Liver (tissue), 9 donors: Measurements from ENCODE around the gene ZNF8. TPM values are rescaled to one million over a fixed set of nuclear protein-coding genes. Genes with fewer than 3 reads are reported as not detected.

Source experiments
- DNase-seq: peaks from one replicate; pipeline ENCODE4 v3.0.0-alpha.2; 2017; ENCODE audit warnings: low spot score
- H3K27ac ChIP-seq, 2 donors: one replicate each; pipeline ENCODE4 v1.7.0; 2013; ENCODE audit warnings: inconsistent platforms in 2 of 2, low read length in 2 of 2, control low read depth in 1 of 2, low read depth in 1 of 2, mild to moderate bottlenecking in 1 of 2
- H3K27me3 ChIP-seq, 4 donors: one replicate each; pipeline versions ENCODE4 v1.6.1 to v1.7.0; 2013; ENCODE audit warnings: low read length in 3 of 4, inconsistent platforms in 1 of 4, mild to moderate bottlenecking in 1 of 4, moderate library complexity in 1 of 4; ENCODE audit not compliant: control insufficient read depth in 4 of 4, insufficient read depth in 4 of 4
- H3K36me3 ChIP-seq, 4 donors: one replicate each; pipeline versions ENCODE4 v1.6.1 to v1.7.0; 2013; ENCODE audit warnings: low read length in 3 of 4, mild to moderate bottlenecking in 3 of 4, low read depth in 1 of 4, moderate library complexity in 1 of 4; ENCODE audit not compliant: control insufficient read depth in 4 of 4, insufficient read depth in 3 of 4
- H3K4me1 ChIP-seq, 4 donors: one replicate each; pipeline versions ENCODE4 v1.6.1 to v1.7.0; 2013; ENCODE audit warnings: low read length in 3 of 4, mild to moderate bottlenecking in 3 of 4, moderate library complexity in 1 of 4; ENCODE audit not compliant: control insufficient read depth in 4 of 4, insufficient read depth in 4 of 4
- H3K4me3 ChIP-seq, 3 donors: one replicate each; pipeline versions ENCODE4 v1.6.1 to v1.7.0; 2013; ENCODE audit warnings: low read length in 3 of 3, control low read depth in 1 of 3, low read depth in 1 of 3, mild to moderate bottlenecking in 1 of 3
- H3K9ac ChIP-seq, 2 donors: one replicate each; pipeline ENCODE4 v1.7.0; 2013; ENCODE audit warnings: low read length in 2 of 2, mild to moderate bottlenecking in 2 of 2, moderate library complexity in 2 of 2, control low read depth in 1 of 2, low read depth in 1 of 2
- H3K9me3 ChIP-seq, 4 donors: one replicate each; pipeline versions ENCODE4 v1.6.1 to v1.7.0; 2013; ENCODE audit warnings: low read length in 3 of 4; ENCODE audit not compliant: control insufficient read depth in 4 of 4
- EGR1 ChIP-seq, 2 donors: IDR thresholded peaks; 2 replicates each; pipeline ENCODE4 v1.6.1; 2016 to 2018; ENCODE audit warnings: antibody characterized with exemption in 2 of 2, low read depth in 2 of 2
- FOXA1 ChIP-seq: IDR thresholded peaks from 2 replicates; pipeline ENCODE4 v1.6.1; 2016; ENCODE audit warnings: antibody characterized with exemption
- FOXA2 ChIP-seq: IDR thresholded peaks from 2 replicates; pipeline ENCODE4 v1.6.1; 2016; ENCODE audit warnings: antibody characterized with exemption
- GABPA ChIP-seq, 2 donors: IDR thresholded peaks in 1 of 2; conservative IDR thresholded peaks in 1 of 2; 2 replicates each; pipeline ENCODE4 v1.6.1; 2016; ENCODE audit warnings: antibody characterized with exemption in 2 of 2, mild to moderate bottlenecking in 1 of 2, moderate library complexity in 1 of 2
- HNF4A ChIP-seq, 2 donors: conservative IDR thresholded peaks; 2 replicates each; pipeline ENCODE4 v1.6.1; 2016; ENCODE audit warnings: antibody characterized with exemption in 2 of 2, mild to moderate bottlenecking in 2 of 2
- HNF4G ChIP-seq: IDR thresholded peaks from 2 replicates; pipeline ENCODE4 v1.6.1; 2016; ENCODE audit warnings: antibody characterized with exemption
- NR2F2 ChIP-seq: IDR thresholded peaks from 2 replicates; pipeline ENCODE4 v1.6.1; 2016; ENCODE audit warnings: antibody characterized with exemption
- RAD21 ChIP-seq, 2 donors: IDR thresholded peaks; 2 replicates each; pipeline ENCODE4 v1.6.1; 2016; ENCODE audit warnings: antibody characterized with exemption in 2 of 2, mild to moderate bottlenecking in 2 of 2
- RXRA ChIP-seq, 2 donors: IDR thresholded peaks; 2 replicates each; pipeline ENCODE4 v1.6.1; 2017 to 2018; ENCODE audit warnings: antibody characterized with exemption in 2 of 2, mild to moderate bottlenecking in 1 of 2
- SP1 ChIP-seq: IDR thresholded peaks from 2 replicates; pipeline ENCODE4 v1.6.1; 2018; ENCODE audit warnings: antibody characterized with exemption, mild to moderate bottlenecking
- TAF1 ChIP-seq: conservative IDR thresholded peaks from 2 replicates; pipeline ENCODE4 v1.6.1; 2016; ENCODE audit warnings: antibody characterized with exemption, mild to moderate bottlenecking
- YY1 ChIP-seq: IDR thresholded peaks from 2 replicates; pipeline ENCODE4 v1.6.1; 2016; ENCODE audit warnings: antibody characterized with exemption, mild to moderate bottlenecking
- WGBS: extraction: QIAGEN DNeasy Blood & Tissue Kit; methylation state at CpG from one replicate; pipeline ENCODE4 v1.1.7; 2013; 5-methylcytosine and 5-hydroxymethylcytosine counted together
- polyA plus RNA-seq, 2 donors: library from polyadenylated mRNA; stranded (reverse) in 1 of 2; unstranded in 1 of 2; fragments of 200-250 nt in 1 of 2; fragments of >200 nt in 1 of 2; fragmentation: Nextera tagmentation in 1 of 2; extraction: Ambion mirVana in 1 of 2; gene quantifications; one replicate each; pipeline versions ENCODE4 v1.2.1 to v1.2.3, GENCODE V29; 2013 to 2015
- total RNA-seq, 2 donors: library from RNA; depleted of rRNA; stranded (reverse); fragments of >200 nt; gene quantifications; one replicate each; pipeline ENCODE4 v1.2.3, GENCODE V29; 2014
- TF ChIP-seq, protein P1 (sequence below): IDR thresholded peaks from 2 replicates; pipeline ENCODE4 v1.6.1; 2016; ENCODE audit warnings: antibody characterized with exemption
- TF ChIP-seq, protein P2 (sequence below): IDR thresholded peaks from 2 replicates; pipeline ENCODE4 v1.6.1; 2016; ENCODE audit warnings: antibody characterized with exemption, mild to moderate bottlenecking
- TF ChIP-seq, protein P3 (sequence below): IDR thresholded peaks from 2 replicates; pipeline ENCODE4 v1.6.1; 2016; ENCODE audit warnings: antibody characterized with exemption
- TF ChIP-seq, protein P4 (sequence below): IDR thresholded peaks from 2 replicates; pipeline ENCODE4 v1.6.1; 2016; ENCODE audit warnings: antibody characterized with exemption
- donor health status: healthy.
- donor health status: healthy.
- donor health status: healthy.
- donor health status: healthy.
- donor health status: healthy.

ZNF8 gene
- total and polyA plus RNA-seq, 4 donors, result 0.37 to 4.6 (median 1.6) TPM

DNA sequence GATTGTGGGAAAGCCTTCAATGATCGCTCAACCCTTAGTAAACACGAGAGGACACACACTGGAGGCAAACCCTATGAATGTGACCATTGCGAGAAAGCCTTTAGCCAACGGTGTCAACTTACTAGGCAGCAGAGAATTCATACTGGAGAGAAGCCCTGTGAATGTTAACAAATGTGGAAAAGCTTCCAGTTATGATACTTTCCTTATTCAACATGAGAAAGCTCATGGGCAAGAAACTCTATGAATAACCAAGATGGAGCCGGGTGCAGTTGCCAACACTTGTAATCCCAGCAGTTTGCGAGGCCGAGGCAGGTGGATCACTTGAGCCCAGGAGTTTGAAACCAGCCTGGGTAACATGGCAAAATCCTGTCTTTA is 15.8 kb upstream of the ZNF8 start:
- no peak overlapping the region for H3K27ac ChIP-seq
- no peak for DNase-seq
- no peak overlapping the region for H3K9ac ChIP-seq
- 98% methylated on average over 7 of the region's 7 CpGs for WGBS
- TF ChIP-seq GABPA (IDR thresholded peaks at IDR 0.05 in 1 of 2, conservative IDR thresholded peaks at IDR 0.05 in 1 of 2), result no peak
- no peak for TF ChIP-seq EGR1 (IDR thresholded peaks at IDR 0.05; ENCODE audit: low read depth in 2 of 2)
- no peaks in the 10 kb centered on the region for H3K4me1 ChIP-seq
- peaks cover 77 to 87% (median 80%) of the 10 kb centered on the region in 4 donors for H3K9me3 ChIP-seq
- H3K27me3 ChIP-seq, result no peaks in the 10 kb centered on the region
- peaks cover 0 to 46% (median 32%) of the 10 kb centered on the region in 4 donors for H3K36me3 ChIP-seq
- peak overlapping the region in 2 of 3 donors; percentile 61 to 70 for H3K4me3 ChIP-seq

DNA sequence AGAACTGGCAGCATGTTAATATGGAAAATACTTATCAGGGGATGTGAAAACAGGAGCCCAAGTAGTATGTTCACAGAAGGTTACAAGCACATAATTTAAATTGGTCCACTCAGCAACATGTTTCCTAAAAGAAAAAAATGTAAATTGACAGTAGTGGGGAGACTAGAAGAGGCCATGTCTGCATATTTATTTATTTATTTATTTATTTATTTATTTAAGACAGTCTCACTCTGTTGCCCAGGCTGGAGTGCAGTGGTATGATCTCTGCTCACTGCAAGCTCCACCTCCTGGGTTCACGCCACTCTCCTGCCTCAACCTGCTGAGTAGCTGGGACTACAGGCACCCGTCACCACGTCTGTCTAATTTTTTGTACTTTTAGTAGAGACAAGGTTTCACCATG is 13.7 kb upstream of the ZNF8 start:
- Histone ChIP-seq H3K27ac (no peak overlapping the region), H3K9ac (no peak overlapping the region), H3K36me3 (peaks cover 0 to 33% (median 25%) of the 10 kb centered on the region in 4 donors), H3K27me3 (no peaks in the 10 kb centered on the region), H3K9me3 (peaks cover 69 to 75% (median 72%) of the 10 kb centered on the region in 4 donors), H3K4me1 (no peaks in the 10 kb centered on the region), H3K4me3 (peak overlapping the region in 2 of 3 donors; percentile 60 to 61)
- DNase-seq, result no peak
- WGBS, result 97% methylated on average over 3 of the region's 3 CpGs
- TF ChIP-seq TAF1, result no peak
- TF ChIP-seq, protein P1, sequence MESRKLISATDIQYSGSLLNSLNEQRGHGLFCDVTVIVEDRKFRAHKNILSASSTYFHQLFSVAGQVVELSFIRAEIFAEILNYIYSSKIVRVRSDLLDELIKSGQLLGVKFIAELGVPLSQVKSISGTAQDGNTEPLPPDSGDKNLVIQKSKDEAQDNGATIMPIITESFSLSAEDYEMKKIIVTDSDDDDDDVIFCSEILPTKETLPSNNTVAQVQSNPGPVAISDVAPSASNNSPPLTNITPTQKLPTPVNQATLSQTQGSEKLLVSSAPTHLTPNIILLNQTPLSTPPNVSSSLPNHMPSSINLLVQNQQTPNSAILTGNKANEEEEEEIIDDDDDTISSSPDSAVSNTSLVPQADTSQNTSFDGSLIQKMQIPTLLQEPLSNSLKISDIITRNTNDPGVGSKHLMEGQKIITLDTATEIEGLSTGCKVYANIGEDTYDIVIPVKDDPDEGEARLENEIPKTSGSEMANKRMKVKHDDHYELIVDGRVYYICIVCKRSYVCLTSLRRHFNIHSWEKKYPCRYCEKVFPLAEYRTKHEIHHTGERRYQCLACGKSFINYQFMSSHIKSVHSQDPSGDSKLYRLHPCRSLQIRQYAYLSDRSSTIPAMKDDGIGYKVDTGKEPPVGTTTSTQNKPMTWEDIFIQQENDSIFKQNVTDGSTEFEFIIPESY, result no peak
- TF ChIP-seq HNF4A (conservative IDR thresholded peaks at IDR 0.05), result no peak
- TF ChIP-seq HNF4G, result no peak
- no peak for TF ChIP-seq RXRA (IDR thresholded peaks at IDR 0.05)
- TF ChIP-seq EGR1 (IDR thresholded peaks at IDR 0.05; ENCODE audit: low read depth in 2 of 2), result no peak
- TF ChIP-seq RAD21 (IDR thresholded peaks at IDR 0.05), result no peak
- TF ChIP-seq, protein P2, sequence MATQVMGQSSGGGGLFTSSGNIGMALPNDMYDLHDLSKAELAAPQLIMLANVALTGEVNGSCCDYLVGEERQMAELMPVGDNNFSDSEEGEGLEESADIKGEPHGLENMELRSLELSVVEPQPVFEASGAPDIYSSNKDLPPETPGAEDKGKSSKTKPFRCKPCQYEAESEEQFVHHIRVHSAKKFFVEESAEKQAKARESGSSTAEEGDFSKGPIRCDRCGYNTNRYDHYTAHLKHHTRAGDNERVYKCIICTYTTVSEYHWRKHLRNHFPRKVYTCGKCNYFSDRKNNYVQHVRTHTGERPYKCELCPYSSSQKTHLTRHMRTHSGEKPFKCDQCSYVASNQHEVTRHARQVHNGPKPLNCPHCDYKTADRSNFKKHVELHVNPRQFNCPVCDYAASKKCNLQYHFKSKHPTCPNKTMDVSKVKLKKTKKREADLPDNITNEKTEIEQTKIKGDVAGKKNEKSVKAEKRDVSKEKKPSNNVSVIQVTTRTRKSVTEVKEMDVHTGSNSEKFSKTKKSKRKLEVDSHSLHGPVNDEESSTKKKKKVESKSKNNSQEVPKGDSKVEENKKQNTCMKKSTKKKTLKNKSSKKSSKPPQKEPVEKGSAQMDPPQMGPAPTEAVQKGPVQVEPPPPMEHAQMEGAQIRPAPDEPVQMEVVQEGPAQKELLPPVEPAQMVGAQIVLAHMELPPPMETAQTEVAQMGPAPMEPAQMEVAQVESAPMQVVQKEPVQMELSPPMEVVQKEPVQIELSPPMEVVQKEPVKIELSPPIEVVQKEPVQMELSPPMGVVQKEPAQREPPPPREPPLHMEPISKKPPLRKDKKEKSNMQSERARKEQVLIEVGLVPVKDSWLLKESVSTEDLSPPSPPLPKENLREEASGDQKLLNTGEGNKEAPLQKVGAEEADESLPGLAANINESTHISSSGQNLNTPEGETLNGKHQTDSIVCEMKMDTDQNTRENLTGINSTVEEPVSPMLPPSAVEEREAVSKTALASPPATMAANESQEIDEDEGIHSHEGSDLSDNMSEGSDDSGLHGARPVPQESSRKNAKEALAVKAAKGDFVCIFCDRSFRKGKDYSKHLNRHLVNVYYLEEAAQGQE, result no peak
- no peak for TF ChIP-seq FOXA2
- no peak for TF ChIP-seq NR2F2
- TF ChIP-seq, protein P3, sequence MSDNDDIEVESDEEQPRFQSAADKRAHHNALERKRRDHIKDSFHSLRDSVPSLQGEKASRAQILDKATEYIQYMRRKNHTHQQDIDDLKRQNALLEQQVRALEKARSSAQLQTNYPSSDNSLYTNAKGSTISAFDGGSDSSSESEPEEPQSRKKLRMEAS, result no peak

DNA sequence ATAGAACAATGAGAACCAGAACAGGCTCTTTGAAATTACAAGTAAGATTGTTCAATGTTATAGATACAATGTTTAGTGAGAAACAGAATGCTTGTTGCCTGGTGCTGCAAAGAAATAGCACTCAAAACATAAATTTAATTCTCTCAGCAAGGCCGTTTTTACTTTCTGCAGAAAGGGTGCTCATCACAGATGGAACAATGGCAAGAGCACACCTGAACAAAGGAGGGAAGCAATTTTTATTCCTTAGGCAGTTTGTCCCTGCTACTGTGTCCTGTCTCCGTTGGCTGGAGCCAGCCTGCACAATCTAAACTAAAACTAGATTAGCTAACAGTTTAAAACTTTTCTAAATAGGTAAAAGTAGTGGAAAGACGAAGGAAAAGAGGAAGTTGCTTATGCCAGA is 10.4 kb upstream of the ZNF8 start:
- H3K36me3 ChIP-seq, result peaks cover 2 to 13% (median 10%) of the 10 kb centered on the region in 4 donors
- H3K4me1 ChIP-seq, result no peaks in the 10 kb centered on the region
- H3K9ac ChIP-seq, result no peak overlapping the region
- H3K27ac ChIP-seq, result no peak overlapping the region
- peaks cover 50 to 61% (median 58%) of the 10 kb centered on the region in 4 donors for H3K9me3 ChIP-seq
- no peak for DNase-seq
- WGBS, result 96% methylated on average over 3 of the region's 3 CpGs
- peak overlapping the region in 2 of 3 donors; percentile 39 to 63 for H3K4me3 ChIP-seq
- H3K27me3 ChIP-seq, result no peaks in the 10 kb centered on the region
- TF ChIP-seq HNF4A (conservative IDR thresholded peaks at IDR 0.05) (no peak), FOXA1 (no peak), HNF4G (no peak), RAD21 (IDR thresholded peaks at IDR 0.05) (no peak), YY1 (no peak), FOXA2 (no peak), EGR1 (IDR thresholded peaks at IDR 0.05; ENCODE audit: low read depth in 2 of 2) (no peak), SP1 (no peak), GABPA (IDR thresholded peaks at IDR 0.05 in 1 of 2, conservative IDR thresholded peaks at IDR 0.05 in 1 of 2) (no peak), RXRA (IDR thresholded peaks at IDR 0.05) (no peak), TAF1 (no peak), NR2F2 (no peak)
- TF ChIP-seq, protein P2, result no peak
- TF ChIP-seq, protein P3, result no peak
- TF ChIP-seq, protein P4, sequence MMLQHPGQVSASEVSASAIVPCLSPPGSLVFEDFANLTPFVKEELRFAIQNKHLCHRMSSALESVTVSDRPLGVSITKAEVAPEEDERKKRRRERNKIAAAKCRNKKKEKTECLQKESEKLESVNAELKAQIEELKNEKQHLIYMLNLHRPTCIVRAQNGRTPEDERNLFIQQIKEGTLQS, result no peak
